Neural cell (in vitro differentiated cells): ENCODE measurements around the gene TRPM7. TPM values are rescaled to one million over a fixed set of nuclear protein-coding genes. Genes with fewer than 3 reads are reported as not detected.
A peak's percentile ranks its signal among the peaks of the same experiment; 100 is the strongest.

Source experiments
- H2AFZ ChIP-seq: fragments of 200-600, 300-800 bp; sonication (generic), shearing (Covaris generic); 2 replicates; pipeline ENCODE4 v1.6.0; 2014; ENCODE audit warnings: low read depth, mild to moderate bottlenecking, antibody characterized with exemption, low read length, moderate library complexity
- H3F3A ChIP-seq: fragments of 200-600 bp; shearing (Covaris generic); 2 replicates; pipeline ENCODE4 v1.6.1; 2016; ENCODE audit warnings: mild to moderate bottlenecking, moderate library complexity, mixed read lengths, antibody characterized with exemption, low read length; ENCODE audit not compliant: insufficient read depth, poor library complexity, severe bottlenecking
- H3K27ac ChIP-seq: fragments of 200-600, 300-800 bp; sonication (generic), shearing (Covaris generic); 2 replicates; pipeline ENCODE4 v1.5.1; 2014; ENCODE audit warnings: mild to moderate bottlenecking, low read length, moderate library complexity
- H3K27me3 ChIP-seq: fragments of 300-800, 200-600 bp; sonication (generic), shearing (Covaris generic); 2 replicates; pipeline ENCODE4 v1.6.0; 2014; ENCODE audit warnings: mild to moderate bottlenecking, low read depth, low read length, moderate library complexity; ENCODE audit not compliant: insufficient read depth
- H3K36me3 ChIP-seq: fragments of 300-800, 200-600 bp; sonication (generic), shearing (Covaris generic); 2 replicates; pipeline ENCODE4 v1.5.1; 2014; ENCODE audit warnings: mild to moderate bottlenecking, antibody characterized with exemption, low read length, moderate library complexity; ENCODE audit not compliant: insufficient read depth
- H3K4me2 ChIP-seq: fragments of 300-800, 200-600 bp; sonication (generic), shearing (Covaris generic); 2 replicates; pipeline ENCODE4 v1.6.0; 2014; ENCODE audit warnings: mild to moderate bottlenecking, low read length
- H3K4me3 ChIP-seq: fragments of 300-800, 200-600 bp; sonication (generic), shearing (Covaris generic); 2 replicates; pipeline ENCODE4 v1.5.1; 2014; ENCODE audit warnings: mild to moderate bottlenecking, low read length, moderate library complexity
- H3K79me2 ChIP-seq: fragments of 200-600 bp; shearing (Covaris generic); replicated peaks from 2 replicates; pipeline ENCODE4 v1.6.0; 2014; ENCODE audit warnings: mild to moderate bottlenecking, low read length, moderate library complexity; ENCODE audit not compliant: insufficient read depth
- H3K9ac ChIP-seq: fragments of 300-800, 200-600 bp; sonication (generic), shearing (Covaris generic); 2 replicates; pipeline ENCODE4 v1.6.1; 2016; ENCODE audit warnings: mild to moderate bottlenecking, low read length, mixed read lengths
- H3K9me2 ChIP-seq: fragments of 200-600 bp; shearing (Covaris generic); 2 replicates; pipeline ENCODE4 v1.6.1; 2016; ENCODE audit warnings: mild to moderate bottlenecking, low read length, mixed read lengths; ENCODE audit not compliant: insufficient read depth
- H3K9me3 ChIP-seq: fragments of 200-600, 300-800 bp; sonication (generic), shearing (Covaris generic); 2 replicates; pipeline ENCODE4 v1.6.1; 2016; ENCODE audit warnings: mild to moderate bottlenecking, mixed run types, low read length, moderate library complexity, mixed read lengths
- H4K20me1 ChIP-seq: fragments of 200-600 bp; shearing (Covaris generic); 2 replicates; pipeline ENCODE4 v1.6.1; 2016; ENCODE audit warnings: mild to moderate bottlenecking, mixed run types; ENCODE audit not compliant: insufficient read depth
- CTCF ChIP-seq: fragments of 450-650 bp; IDR thresholded peaks from 2 replicates; pipeline ENCODE4 v1.5.1; 2014; ENCODE audit warnings: antibody characterized with exemption, mild to moderate bottlenecking, moderate library complexity; ENCODE audit not compliant: poor library complexity, severe bottlenecking
- EP300 ChIP-seq: fragments of 450-650 bp; conservative IDR thresholded peaks from 2 replicates; pipeline ENCODE4 v1.6.1; 2014; ENCODE audit warnings: antibody characterized with exemption, mild to moderate bottlenecking, moderate library complexity; ENCODE audit not compliant: poor library complexity, severe bottlenecking
- EZH2 ChIP-seq: fragments of 200-600, 300-800 bp; shearing (Covaris generic), sonication (generic); IDR thresholded peaks from 2 replicates; pipeline ENCODE4 v1.6.1; 2014; ENCODE audit warnings: antibody characterized with exemption, low read length, borderline replicate concordance, mild to moderate bottlenecking; ENCODE audit not compliant: insufficient read depth, poor library complexity, severe bottlenecking
- MXI1 ChIP-seq: fragments of 450-650 bp; conservative IDR thresholded peaks from 2 replicates; pipeline ENCODE4 v1.6.1; 2014; ENCODE audit warnings: antibody characterized with exemption, mild to moderate bottlenecking; ENCODE audit not compliant: poor library complexity, severe bottlenecking
- POLR2AphosphoS5 ChIP-seq: IDR thresholded peaks from 2 replicates; pipeline ENCODE4 v1.6.1; 2012
- RAD21 ChIP-seq: fragments of 450-650 bp; conservative IDR thresholded peaks from 2 replicates; pipeline ENCODE4 v1.6.1; 2014; ENCODE audit warnings: antibody characterized with exemption, mild to moderate bottlenecking, moderate library complexity
- REST ChIP-seq: IDR thresholded peaks from 2 replicates; pipeline ENCODE4 v1.6.1; 2012; ENCODE audit warnings: borderline replicate concordance
- SMC3 ChIP-seq: fragments of 450-650 bp; conservative IDR thresholded peaks from 2 replicates; pipeline ENCODE4 v1.6.1; 2014; ENCODE audit warnings: antibody characterized with exemption, mild to moderate bottlenecking, moderate library complexity; ENCODE audit not compliant: poor library complexity
- TAF1 ChIP-seq: IDR thresholded peaks from 2 replicates; pipeline ENCODE4 v1.6.1; 2012; ENCODE audit warnings: low read depth
- polyA minus RNA-seq: library from RNA; depleted of rRNA, polyadenylated mRNA; stranded (reverse); fragments of >200 nt; gene quantifications from 2 replicates; pipeline ENCODE4 v1.2.3, GENCODE V29; 2014
- polyA plus RNA-seq: library from polyadenylated mRNA; depleted of rRNA; stranded (reverse); fragments of >200 nt; gene quantifications from 2 replicates; pipeline ENCODE4 v1.2.3, GENCODE V29; 2014

Gene TRPM7
- polyA plus RNA-seq (30.7 and 35.3 TPM in 2 replicates), polyA minus RNA-seq (62.3 and 74.9 TPM in 2 replicates)

- Histone ChIP-seq H3K27me3 (no peaks in the 10 kb centered on the region), H3K9ac (peak within 1 kb of the TSS; percentile 88), H4K20me1 (no peaks in the 10 kb centered on the region), H3K4me2 (peak within 1 kb of the TSS; percentile 82), H3K9me3 (no peaks in the 10 kb centered on the region), H3K36me3 (no peaks in the 10 kb centered on the region), H3K9me2 (no peaks in the 10 kb centered on the region), H3K4me3 (peak within 1 kb of the TSS; percentile 97), H3K27ac (peak within 1 kb of the TSS; percentile 81), H3K79me2 (peaks cover 23% of the 10 kb centered on the region), H3F3A (no peaks in the 10 kb centered on the region), H2AFZ (peak within 1 kb of the TSS; percentile 82)
- TF ChIP-seq EZH2 (no peak), POLR2AphosphoS5 (peak; percentile 83), TAF1 (no peak), RAD21 (peak; percentile 6), REST (peak; percentile 48), MXI1 (peak; percentile 86), EP300 (peak; percentile 44), SMC3 (peak; percentile 22), CTCF (peak; percentile 33)
Observed at GRCh38 chr15:50686469-50687301, at the start of gene TRPM7. Gene TRPM7, minus strand, starts transcription at chr15:50686797. Its CDS starts 264 bp downstream, at chr15:50686533.

- Histone ChIP-seq H3K79me2 (no peaks in the 10 kb centered on the region), H3K27me3 (no peaks in the 10 kb centered on the region)
- TF ChIP-seq CTCF: no peak
- TF ChIP-seq REST: no peak
- no peak for TF ChIP-seq EZH2
- TF ChIP-seq MXI1: no peak
- TF ChIP-seq RAD21: no peak
- peak; percentile 33 for TF ChIP-seq POLR2AphosphoS5
- peak; percentile 69 for TF ChIP-seq EP300
- peak; percentile 17 for TF ChIP-seq SMC3
- no peak for TF ChIP-seq TAF1
Observed at GRCh38 chr15:50735156-50735555, 48.6 kb upstream of the TRPM7 start.

More at GRCh38 chr15:50735156-50735555, 48.6 kb upstream of the TRPM7 start:
- Histone ChIP-seq H3K27ac (peak overlapping the region; percentile 42), H3K9me3 (no peaks in the 10 kb centered on the region), H3K4me3 (no peak overlapping the region), H3K36me3 (peaks cover 14% of the 10 kb centered on the region), H3K4me2 (no peak overlapping the region), H3K9me2 (no peaks in the 10 kb centered on the region), H2AFZ (no peak overlapping the region), H3F3A (no peaks in the 10 kb centered on the region), H4K20me1 (no peaks in the 10 kb centered on the region), H3K9ac (no peak overlapping the region)
